Right renal pelvis (tissue), 4 donors: ENCODE data around the gene HMGB1. TPM values are rescaled to one million over a fixed set of nuclear protein-coding genes. Genes with fewer than 3 reads are reported as not detected.

ENCODE experiments used
- DNase-seq, 4 donors: peaks; one replicate each; pipeline ENCODE4 v3.0.0-alpha.2; 2013; ENCODE audit warnings: low read depth in 4 of 4, low spot score in 3 of 4, missing footprints in 1 of 4
- polyA plus RNA-seq, 4 donors: library from polyadenylated mRNA; unstranded; fragments of 120-200 nt; gene quantifications; one replicate each; pipeline ENCODE4 v1.2.1, GENCODE V29; 2013; ENCODE audit not compliant: insufficient read length in 4 of 4

HMGB1 gene
- polyA plus RNA-seq, 4 donors: 808 to 936 (median 845) TPM

DNA sequence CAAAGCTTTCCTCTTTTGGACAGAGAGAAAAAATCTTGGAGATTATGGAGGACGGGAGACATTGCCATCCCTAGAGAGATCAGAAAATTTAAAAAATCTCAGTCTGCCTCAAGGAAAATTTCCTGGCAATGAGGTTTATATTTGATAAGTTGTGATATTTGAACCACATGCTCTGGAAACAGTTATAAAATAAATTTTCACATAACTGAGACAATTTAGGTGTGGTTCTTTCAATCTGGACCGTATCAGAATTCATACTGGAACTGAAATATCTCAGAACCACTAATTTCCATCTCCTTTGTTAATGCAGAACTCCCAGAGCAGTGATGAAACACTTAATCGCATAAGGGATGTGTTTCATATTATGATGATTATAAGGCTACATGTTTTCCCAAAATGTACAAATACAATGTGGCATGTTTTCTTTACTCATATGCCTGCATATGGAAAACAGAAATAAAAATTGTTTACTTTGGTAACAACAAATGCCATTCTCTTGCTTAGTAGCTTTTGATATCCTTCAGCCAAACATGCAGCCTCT is 29.8 kb downstream of the HMGB1 start:
- DNase-seq: no peak

DNA sequence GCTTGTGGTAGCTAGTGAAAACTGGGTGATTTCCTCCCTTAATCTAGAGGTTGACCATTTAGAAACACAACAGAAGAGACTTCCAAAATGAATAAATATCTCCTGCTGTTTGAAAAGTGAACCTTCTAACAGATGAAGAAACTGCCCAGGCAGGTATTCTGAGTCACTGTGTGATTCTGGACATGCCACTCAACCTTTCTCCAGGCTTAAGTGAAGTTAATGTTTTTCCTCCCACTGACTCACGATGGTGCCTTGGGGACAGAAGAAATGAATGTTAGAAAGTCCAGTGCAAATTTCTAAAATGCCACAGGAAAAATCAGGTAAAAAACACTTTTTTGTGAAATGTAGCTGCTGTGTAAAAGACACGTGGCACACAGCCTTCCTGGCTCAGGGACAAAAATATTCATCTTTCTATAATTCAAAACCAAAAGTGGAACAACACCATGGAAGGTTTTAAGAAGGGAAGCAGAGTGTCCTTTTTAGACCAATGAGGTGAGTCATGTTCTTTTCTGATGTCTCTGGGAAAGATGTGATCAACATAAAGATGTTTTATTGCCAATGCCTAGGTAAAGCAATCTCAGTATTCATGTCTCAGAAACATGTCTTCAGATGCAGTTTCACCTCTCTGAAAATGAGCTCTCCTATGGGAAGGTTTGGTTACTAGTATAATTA is 34.3 kb downstream of the HMGB1 start:
- no peak for DNase-seq

DNA sequence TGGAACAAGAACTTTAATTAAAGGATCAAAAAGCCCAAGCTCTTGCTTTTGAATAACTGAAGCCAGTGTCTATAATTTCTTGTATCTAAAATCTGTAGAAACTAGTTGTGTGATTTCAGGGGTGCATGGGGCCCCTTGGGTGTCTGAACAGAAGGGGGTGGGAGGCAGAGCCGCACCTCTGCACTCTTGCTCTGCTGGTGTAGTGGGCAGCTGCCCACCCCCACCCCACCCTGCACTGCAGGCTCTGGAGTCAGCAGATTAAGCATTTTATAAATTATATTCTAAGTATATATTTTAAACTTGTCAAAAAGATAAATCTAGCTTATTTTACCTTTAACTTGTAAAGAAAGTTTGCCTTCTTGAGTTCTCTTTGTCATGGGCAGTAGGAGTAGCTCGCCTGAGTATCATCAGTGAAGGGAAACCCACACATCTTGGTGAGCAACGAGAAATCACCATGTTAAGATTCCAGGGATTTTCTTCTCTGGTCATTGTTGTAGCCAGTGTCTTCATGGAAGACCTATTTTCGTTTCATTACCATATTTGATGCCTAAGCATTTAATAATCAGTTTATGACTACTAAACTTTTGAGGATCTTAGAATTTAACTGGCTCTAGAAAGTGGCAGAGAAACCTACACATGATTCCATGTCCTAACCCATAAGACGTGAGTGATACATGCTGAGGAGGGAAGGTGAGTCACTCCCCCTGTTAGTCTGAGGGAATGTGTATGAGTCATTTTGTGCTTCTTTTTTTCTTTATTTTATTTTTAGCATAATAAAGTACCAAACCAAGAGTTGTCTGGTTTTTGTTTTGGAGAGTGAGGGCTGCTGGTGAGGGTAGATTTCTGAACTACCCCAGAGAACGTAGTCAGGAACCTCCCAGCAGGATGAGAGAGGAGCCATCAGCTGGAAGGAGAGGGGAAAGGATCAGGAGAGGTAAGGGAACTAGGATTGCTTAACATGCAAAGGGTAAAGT is 35.7 kb downstream of the HMGB1 start:
- no peak for DNase-seq

DNA sequence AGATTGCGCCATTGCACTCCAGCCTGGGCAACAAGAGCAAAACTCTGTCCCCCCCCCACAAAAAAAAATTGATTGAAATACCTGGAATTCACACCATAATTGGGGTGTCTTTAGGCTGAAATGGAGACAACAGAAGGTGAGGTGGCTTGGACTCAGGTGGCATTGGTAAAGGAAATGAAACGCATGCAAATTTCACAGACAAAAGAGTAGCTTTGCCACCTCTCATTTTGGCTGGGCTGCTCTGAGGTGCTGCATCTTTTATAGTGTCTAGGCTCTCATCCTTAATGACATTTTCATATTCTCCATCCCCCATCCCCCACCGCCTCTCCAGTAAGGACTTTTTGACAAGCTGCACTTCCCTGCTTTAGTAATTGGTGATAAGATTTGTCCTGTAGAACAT is 36.5 kb downstream of the HMGB1 start:
- no peak for DNase-seq

GRCh38 chr13:30423891-30424290 is 41.8 kb downstream of the HMGB1 start:
- no peak for DNase-seq

GRCh38 chr13:30422054-30422839 is 43.5 kb downstream of the HMGB1 start, which contains the start of gene UBE2L5:
UBE2L5 (plus strand) TSS chr13:30422493; CDS start chr13:30427991, 5,498 bp downstream.
- DNase-seq: peak in 1 of 4 donors; percentile 36

DNA sequence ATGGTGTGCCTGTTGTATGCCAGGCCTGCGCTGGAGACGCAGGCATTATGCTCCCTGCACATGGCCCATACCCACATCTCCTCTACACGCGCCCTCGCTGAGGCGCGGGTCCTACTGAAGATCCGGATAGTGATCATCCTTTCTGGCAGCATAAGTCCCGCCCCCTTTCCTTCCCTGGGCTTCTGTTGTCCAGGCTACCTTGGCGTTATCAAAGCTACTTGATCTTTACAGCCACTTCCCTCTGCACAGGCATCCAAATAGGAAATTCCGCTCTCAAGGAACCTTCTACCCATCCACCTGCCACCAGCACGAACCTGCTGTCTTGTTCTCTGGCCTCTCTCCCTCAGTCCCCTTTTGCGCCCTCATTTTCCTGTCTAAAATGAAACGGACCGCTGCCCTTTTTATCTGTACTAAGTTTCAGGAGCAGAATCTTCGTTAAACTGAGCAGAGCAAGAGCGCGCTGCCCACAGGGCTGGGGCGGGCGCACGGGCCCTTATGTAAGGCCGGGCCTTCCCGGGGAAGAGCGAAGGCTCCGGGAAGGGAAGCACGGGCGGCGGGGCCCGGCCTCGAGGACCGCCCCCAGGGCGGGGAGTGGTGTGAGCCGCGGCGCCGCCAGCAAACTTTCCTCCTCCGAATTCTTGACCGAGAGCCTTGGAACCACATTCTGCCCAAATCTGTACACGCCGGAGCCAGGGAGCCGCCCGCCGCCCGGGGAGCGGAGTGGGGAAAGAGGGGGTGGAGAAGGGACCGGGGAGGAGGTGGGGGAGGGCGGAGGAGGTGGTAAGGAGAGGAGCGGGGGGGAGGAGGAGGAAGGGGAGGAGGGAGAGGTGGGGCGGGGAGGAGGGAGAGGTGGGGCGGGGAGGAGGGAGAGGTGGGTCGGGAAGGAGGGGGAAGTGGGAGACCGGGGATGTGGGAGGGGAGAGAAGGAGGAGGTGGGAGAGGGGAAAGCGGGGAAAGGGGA is 44.4 kb downstream of the HMGB1 start:
- peak; percentile 61 to 80 (median 66) for DNase-seq

DNA sequence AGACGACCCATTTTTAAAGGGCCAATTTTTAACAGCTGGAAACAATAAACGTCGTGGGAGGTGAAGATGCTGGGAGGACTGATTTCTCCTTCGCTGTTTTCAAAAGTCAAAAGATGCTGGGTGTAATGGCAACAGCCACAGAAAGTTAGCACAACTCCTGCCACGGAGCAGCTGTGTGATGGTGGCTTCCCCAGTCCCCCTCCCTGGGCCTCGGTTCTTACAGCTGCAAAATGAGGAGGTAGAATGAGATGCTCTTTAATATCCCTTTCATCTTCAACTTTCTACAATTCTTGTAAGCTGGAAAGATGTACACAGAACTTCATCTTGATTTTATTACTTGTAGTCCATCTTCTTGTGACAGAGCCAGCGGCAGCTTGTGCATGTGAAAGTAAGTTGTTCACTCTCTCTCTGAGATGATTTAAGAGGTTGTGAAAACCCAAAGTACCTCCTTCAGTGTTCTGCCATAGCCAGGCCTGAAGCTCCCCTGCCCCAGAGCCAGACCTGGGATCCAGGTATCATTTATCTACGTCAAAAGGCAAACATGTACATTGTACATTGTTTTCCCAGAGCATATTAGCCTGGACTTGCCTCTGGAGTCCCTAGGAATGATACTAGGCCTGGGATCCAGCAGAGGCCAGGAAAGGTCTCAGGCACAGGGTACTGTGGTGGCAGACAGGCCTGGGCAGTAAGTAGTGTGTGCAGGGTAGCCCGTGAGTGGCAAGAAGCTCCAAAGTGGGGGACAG is 46.8 kb downstream of the HMGB1 start:
- no peak for DNase-seq

GRCh38 chr13:30418075-30418716 is 47.5 kb downstream of the HMGB1 start:
- no peak for DNase-seq

- DNase-seq: no peak
Measured at GRCh38 chr13:30416471-30416870, 49.3 kb downstream of the HMGB1 start.

DNA sequence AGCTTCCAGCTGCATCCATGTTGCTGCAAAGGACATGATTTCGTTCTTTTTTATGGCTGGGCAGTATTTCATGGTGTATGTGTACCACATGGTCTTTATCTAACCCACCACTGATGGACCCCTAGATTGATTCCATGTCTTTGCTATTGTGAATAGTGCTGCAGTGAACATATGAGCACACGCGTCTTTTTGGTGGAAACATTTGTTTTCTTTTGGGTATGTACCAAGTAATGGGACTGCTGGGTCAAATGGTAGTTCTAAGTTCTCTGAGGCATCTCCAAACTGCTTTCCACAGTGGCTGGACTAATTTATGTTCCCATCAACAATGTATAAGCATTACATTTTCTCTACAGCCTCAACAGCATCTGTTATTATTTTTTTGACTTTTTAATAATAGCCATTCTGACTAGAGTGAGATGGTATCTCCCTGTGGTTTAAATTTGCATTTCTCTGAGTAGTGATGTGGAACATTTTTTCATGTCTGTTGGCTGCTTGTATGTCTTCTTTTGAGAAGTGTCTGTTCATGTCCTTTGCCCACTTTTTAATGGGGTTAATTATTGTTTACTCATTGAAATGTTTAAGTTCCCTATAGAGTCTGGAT is 50.2 kb downstream of the HMGB1 start:
- no peak for DNase-seq

GRCh38 chr13:30413842-30414241 is 51.9 kb downstream of the HMGB1 start:
- DNase-seq: no peak

- DNase-seq: no peak
Measured at GRCh38 chr13:30412346-30412745, 53.4 kb downstream of the HMGB1 start.

GRCh38 chr13:30410705-30411125 is 55.0 kb downstream of the HMGB1 start:
- no peak for DNase-seq

DNA sequence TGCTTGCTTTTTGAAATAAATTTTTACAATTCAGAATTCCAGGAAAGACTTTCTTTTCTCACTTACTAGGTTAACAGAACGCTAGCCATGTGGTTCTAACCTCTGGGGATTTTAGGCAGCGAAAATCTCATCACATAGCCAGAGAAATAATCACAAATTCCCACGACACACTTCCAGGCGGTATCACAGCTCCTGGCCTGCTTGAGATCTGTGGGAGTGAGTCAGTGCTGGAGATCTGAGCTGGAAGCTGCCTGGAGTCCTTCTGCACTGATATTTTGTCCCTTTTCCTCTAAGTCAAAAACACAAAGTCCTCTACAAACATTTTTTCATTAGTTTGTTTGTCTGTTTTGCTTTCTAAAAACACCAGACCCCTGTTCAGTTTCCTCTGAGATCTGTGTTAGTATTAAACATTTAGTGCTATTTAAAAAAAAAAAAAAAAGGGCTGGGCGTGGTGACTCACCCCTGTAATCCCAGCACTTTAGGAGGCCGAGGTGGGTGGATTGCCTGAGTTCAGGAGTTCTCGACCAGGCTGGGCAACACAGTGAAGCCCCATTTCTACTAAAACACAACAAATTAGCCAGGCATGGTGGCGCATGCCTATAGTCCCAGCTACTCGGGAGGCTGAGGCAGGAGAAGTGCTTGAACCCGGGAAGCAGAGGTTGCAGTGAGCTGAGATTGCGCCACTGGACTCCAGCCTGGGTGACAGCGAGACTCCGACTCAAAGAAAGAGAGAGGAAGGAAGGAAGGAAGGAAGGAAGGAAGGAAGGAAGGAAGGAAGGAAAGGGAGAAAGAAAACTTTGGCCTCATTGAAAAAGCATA is 55.6 kb downstream of the HMGB1 start:
- no peak for DNase-seq

DNA sequence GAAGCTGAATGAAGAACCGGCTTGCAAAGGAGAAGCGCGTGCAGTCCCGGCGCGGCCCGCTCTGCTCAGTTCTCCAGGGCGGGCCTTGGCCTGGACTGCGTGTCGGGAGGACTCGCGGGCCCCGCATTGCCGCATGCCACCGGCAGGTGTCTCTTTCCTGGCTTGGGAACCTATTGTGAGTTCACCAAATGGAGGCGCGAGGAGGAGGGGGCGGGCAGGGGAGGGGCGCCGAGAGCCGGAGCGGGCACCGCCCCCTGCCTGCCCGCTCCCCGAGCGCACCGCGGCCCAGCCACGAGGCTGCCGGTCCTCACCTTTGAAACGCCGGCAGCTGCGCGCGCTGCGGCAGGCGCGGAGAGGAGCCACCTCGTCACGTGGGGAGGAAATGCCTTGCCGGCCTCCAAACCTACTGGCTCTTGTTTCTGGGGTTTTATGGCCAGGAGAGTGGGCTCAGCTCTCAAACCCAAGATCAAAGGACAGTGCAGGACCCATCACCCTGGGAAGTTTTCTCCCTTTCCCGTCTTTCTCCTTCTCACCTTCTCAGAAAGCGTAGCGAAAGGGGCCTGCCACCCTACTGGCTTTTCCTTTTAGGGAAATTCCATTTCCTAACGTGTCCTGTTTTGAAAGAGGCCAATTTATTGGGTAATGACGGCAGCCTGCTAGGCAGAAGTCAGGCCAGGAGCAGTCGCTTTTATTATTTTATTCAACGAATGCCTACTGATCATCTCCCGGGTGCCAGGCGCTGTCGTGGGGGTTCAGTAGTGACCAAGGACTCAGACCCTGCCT is 57.2 kb downstream of the HMGB1 start:
- peak; percentile 75 to 83 (median 81) for DNase-seq
